GM19193 (cell line): ENCODE results near the gene ARL4D.

Experiments used
- POLR2A ChIP-seq: IDR thresholded peaks from 4 replicates; pipeline ENCODE4 v1.6.1; 2011; ENCODE audit not compliant: insufficient read depth, insufficient read length; ENCODE audit errors: extremely low read depth

Gene ARL4D

DNA sequence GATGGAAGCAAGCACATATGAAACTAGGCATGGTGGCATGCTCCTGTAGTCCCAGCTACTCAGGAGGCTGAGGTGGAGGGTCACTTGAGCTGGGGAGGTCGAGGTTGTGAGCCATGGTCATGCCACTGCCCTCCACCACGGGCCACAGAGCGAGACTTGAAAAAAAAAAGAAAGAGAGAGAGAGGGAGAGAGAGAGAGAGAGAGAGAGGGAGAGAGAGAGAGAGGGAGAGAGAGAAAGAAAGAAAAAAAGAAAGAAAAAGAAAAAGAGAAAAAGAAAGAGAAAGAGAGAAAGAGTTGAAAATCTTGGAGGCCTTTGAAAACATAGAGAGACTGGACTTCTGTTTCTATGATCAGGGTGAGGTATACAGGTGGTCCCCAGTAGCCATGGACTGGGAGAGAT is 15.4 kb upstream of the ARL4D start:
- TF ChIP-seq POLR2A, result no peak

DNA sequence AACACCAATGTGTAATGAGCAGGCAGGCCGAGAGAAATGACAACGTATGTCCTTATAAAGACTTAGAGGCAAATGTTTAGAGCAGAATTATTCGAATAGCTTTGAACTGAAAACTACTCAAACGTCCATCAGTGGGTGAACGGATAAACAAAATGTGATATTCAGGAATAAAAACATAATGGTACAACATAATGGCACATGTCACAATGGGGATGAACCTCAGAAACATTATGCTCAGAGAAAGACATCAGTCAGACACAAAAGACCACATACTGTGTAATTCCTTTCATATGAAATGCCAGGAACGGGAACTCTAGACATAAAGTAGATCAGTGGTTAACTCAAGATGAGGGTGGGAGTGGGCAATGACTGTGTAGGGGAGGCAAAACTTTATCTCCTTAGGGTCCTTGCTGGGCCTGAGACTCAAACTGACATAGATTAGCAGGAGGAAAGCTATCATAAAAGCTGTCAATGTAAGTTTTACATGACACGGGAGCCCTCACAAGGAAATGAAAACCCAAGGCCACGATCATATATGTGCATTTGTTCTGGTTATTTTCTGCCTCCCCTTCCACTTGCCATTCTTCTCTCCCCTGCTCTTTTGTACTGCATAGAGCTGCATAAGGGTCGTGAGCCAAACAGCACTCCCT is 14.8 kb upstream of the ARL4D start:
- no peak for TF ChIP-seq POLR2A

DNA sequence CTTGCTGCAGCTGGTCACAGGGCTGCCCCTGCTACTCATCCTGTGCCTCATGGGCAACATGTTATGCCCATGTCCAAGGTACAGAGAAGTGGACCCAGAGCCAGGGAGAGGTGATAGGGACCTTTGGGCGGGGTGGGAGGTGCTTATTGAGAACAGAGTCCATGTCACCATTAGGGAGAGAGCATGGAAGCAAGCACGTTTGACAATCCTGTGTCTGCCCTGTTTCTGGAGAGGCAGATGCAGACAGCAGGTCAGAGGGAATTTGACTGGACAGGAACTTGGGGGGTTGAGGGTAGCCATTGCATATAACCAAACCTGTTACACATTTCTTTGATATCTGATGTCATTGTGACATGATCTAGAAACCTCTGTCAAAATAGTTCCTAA is 14.3 kb upstream of the ARL4D start:
- TF ChIP-seq POLR2A, result no peak

DNA sequence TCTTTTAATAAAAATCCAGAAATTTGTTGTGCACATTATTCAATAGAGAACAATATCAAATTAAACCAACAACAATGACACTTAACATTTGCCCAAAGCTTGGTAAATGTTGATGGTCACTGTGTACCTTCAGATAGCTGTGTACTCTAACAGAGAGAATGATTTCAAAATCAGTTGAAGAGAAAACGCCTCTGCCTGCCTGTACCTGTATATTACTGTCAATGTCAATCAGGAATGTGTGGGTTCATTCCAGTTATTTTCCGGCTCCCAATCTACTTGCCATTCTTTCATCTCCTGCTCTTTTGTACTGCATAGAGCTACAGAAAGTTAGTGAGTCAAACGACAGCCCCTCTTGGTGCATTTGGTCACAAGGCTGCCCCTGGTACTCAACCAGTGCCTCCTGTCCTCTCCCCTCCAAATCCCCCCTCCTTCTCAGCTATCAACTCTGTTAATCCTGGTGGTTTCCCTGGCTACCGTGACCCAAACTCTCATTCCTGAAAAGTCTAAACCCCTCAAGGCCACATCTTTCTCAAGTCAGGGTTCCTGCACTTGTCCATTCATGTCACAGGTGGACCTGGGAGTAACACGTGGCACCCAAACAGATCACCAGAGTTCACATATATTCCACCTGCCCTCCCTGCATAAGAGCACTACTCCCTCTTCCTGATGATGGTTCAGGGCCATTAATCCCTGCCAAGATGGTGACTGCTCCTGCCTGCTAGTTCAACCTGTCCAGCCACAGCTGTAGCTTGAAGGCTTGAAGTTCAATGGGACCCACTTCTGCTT is 13.6 kb upstream of the ARL4D start:
- no peak for TF ChIP-seq POLR2A

DNA sequence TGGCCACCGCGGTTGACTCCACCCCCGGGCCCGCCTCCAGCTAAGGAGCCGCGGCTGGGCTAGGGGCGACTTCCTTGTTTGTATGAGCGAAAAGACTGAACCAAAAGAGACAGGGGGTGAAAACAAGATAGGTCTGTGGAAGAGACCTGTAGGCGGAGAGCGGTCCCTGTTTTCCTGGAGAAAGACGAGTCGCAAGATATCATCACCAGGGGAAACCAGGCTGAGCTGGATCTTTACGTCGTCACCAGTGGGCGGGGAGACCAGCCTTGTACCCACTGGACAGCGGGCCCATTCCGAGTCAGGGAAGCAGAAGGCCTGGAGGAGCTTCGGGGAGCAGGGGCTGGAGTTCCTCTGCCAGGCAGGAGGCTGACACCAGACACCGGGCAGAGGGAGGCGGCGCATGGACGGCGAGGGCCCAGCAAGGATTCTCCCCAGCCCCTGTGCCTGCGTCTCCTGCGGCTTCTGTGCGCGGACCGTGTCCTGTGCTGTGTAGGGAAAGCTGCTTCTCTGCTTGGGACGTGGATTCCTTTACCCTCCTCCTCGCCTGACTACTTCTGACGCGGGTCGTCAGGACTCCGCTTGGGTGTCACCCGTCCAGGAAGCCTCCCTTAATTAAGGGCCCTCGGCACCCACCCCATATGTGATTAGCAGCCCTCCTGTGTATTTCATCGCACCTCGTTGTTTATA is 10.3 kb upstream of the ARL4D start:
- TF ChIP-seq POLR2A, result peak; percentile 43

DNA sequence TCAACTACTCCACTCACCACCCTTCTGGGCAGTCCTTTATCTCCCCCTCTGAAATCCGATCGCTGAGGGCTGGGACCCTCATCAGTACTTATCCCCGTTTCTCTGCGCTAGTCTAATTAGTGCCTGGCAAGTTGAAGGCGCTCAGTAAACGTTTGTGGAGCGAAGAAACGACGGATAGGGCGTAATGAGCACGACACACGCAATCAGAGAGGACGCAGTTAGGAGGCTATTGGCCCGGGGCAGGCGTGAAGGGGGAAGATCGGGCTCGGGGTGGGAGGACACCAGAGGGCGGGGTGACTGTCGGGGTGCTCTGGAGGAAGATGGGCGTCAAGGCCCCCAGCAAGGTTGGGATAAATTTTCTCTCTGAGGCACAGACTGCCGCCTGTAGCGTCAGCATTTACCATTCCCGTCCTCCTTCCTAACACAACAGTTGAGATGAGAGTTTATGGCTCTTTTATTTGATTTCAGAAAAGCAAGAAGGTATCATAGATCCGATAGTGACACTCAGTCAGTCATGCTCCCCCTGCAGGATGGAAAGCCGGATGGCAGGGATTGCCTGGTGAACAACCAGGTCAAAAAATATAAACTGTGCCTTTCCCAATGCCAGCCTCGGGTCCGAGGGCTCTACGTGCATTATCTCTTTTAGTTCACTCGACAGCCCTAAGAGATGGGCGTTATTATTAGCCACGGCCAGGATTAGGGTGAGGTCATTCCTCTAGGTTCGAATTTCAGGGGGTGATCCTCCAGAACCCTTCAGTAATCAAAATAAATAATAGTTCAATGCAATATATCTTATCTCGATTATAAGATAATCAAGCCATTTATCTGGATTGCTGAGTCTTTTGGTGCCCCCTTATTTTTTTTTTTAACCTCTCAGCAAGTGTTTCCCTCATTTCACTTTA is 9.5 kb upstream of the ARL4D start:
- peak; percentile 58 for TF ChIP-seq POLR2A

DNA sequence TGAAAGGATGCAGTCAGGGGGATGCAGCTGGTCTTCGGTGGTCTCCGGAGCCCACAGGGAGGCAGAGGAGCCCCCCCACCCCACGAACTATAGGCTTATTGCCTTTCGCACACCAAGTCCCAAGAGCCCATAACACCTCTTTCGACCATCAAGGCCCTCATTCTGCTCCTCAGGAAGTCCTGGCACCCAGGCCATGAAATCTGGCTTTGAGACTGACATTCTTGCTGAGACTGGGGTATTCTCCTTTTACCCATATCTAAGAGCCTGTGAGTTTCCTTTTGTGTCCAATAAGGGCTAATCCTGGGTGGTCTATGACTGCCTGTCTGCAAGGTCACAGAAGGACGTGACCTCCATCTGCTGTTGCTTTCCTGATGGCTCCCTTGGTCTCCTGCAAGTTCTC is 6.4 kb upstream of the ARL4D start:
- no peak for TF ChIP-seq POLR2A

DNA sequence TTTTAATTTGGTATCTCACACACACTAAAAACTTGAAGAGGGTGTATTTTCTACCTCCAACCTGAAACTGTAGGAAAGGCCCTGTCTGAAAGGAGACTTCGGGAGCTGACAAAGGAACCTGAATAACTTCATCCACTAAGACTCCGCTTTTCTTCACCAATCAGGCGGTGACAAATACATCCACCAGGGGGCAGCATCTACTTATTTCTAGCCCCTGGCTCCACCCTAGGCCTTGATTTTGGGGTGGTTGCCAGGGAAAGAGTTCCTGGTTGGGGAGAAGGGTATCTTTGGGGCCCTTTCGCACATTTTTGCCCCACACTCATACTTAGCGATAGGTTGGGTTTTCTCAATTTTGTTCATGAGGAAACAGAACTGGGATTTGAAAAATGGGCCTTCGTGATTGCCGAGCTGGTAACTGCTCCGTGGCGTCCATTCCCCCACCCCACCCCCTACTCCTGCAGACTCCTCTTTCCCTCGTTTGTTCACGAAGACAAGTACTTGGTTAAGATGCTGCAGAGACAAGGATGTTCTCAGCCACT is 4.8 kb upstream of the ARL4D start:
- TF ChIP-seq POLR2A, result no peak

DNA sequence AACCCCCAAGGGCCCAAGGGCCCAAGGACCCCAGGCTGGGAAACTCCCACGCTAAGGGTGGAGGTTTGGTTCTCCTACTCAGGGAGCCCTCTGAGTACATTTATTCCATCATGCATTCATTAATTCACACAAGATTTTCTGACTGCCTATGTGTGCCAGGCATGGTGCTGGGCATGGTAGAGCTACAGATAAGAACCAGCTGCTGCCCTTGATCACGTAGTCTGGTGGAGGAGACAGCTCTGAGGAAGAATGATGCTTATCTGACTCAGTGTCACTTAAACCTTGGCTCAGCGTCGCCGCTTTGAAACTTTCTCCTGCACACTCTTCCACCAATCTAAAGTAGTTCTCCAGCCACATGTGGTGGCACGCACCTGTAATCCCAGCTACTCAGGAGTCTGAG is 3.6 kb upstream of the ARL4D start:
- no peak for TF ChIP-seq POLR2A

DNA sequence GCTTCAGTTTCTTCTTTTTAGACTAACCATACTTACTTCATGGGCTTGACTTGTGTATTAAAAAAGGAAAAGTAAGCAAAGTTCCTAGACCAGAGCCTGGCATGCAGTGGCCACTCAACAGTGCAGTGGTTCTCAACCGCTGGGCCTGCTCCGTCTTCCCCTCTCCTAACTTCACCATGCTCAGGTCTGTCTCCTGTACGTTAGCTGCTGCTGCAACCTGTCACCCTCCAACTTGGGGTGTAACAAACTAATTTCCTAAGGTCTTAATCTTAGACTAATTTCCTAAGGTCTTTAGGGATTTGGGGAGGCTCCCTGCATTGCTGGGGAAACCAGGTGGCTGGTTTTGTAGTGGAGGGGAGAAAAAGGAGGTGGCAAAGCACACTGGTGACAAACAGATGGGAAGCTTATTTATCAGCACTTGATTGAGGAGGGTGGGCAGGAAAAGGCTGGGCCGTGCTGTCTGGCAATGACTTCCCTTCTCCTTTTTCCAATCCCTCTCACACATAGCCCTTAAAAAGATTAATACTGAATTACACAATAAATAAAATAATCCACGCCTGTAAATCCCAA is 2.2 kb upstream of the ARL4D start:
- no peak for TF ChIP-seq POLR2A

DNA sequence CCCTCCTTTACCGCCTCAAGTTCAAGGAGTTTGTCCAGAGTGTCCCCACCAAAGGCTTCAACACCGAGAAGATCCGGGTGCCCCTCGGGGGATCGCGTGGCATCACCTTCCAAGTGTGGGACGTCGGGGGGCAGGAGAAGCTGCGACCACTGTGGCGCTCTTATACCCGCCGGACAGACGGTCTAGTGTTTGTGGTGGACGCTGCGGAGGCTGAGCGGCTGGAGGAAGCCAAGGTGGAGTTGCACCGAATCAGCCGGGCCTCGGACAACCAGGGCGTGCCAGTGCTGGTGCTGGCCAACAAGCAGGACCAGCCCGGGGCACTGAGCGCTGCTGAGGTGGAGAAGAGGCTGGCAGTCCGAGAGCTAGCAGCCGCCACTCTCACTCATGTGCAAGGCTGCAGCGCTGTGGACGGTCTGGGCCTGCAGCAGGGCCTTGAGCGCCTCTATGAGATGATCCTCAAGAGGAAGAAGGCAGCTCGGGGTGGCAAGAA is 1.1 kb downstream of the ARL4D start:
- no peak for TF ChIP-seq POLR2A

DNA sequence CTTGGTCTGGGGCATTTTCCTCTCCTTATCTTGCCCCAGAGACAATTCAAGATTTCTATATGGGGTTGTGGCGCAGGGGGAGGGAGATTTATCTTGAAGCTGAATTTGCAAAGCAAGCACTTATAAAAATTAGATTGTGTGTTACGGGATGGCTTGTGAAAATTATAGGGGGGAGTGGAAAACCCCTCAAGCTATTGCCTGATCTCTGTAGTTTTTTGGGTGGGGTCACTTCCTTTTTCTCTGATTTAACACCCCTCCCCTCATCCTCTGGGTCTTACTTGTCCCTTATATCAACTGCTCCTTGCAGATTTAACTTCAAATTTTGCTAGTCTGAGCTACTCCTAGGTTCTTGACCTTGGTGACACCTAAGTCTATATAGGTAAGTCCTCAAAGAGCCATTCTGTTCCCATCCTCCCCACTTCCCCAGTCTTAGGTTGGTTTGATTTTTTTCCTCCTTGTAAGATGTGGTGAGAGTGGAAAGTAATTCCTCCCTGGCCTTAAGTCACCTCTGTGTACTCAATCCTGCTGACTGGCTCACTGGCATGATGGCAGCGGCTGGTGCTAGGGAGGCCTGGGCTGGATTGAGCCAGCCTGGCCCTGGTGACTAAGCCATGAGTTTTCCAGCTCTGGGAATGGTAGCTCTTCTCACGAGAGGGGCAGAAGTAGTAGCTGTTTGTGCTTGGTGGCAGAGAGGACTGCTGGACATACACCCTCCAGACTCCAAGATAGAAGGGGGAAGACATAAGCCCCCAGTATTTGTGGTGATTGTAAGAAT is 2.3 kb downstream of the ARL4D start:
- TF ChIP-seq POLR2A, result no peak

DNA sequence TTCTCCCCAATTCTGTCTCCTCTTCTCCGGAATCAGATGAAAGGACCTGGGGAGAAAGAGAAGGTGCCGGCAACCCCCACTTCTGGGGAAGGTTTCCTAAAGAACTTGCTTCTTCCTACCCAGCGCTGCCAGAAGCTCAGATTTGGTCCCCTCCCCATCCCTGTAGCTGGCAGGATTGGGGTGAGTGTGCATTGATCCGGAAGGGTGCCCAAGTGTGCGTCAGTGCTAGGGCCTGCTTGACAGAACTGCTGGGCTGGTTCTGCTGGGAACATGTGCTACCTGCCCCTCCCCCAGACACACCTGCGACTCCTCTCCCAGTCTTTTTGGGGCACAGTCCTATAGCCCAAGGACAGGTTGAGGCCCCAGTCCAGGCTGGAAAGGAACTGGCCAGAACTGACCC is 3.3 kb downstream of the ARL4D start:
- no peak for TF ChIP-seq POLR2A

DNA sequence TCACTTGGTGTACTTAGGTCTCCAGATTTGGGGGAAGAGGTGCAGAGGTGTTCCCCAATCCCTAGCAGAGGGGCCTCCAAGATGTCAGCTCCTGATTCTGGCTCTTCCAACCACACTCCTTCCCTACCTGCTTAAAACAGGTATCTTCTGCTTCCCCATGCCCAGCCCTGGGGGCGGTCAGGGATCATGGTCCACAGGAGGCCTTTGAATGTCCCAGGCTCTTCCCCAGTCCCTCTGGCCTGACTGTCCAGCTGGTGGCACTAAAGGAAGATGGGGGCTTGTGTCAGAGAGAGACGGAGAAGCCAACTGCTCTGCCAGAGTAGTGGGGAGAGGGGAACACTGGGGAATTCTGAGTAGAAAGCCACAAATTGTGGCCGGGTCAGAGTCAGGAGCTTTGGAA is 3.8 kb downstream of the ARL4D start:
- no peak for TF ChIP-seq POLR2A

DNA sequence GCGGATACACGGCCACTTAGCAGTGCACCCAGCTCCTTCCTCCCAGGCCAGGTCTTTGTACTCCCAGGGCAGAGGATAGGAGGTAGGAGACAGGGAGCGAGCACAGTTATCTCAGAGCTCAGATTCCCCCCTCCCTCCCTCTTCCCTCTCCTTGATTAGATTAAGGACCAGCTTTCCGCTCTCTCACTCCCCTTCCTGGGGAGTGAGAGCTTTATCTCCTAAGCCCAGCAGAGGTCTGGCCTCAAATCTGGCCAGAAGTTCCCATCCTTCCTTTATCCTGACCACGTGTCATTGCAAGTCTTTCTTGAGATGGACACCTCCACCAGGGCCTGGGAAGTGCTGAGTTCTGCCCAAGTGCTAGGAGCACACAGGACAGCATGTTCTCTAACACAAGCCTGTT is 5.1 kb downstream of the ARL4D start:
- no peak for TF ChIP-seq POLR2A
